Heart left ventricle (tissue), 13 donors: ENCODE measurements around the gene SPTLC2.

Experiments used
- POLR2A ChIP-seq, 2 donors: fragments of 450-650 bp; IDR thresholded peaks; one replicate each; pipeline ENCODE4 v1.6.1; 2017; ENCODE audit warnings: antibody characterized with exemption in 2 of 2, mild to moderate bottlenecking in 2 of 2, moderate library complexity in 2 of 2
- TF ChIP-seq, protein P1 (sequence below), 12 donors: fragments of 200-600 bp; sonication (generic) in 4 of 12; IDR thresholded peaks; one replicate each; pipeline versions ENCODE4 v1.5.0 to v1.8.0; 2018 to 2022; ENCODE audit warnings: antibody characterized with exemption in 12 of 12, mild to moderate bottlenecking in 5 of 12
- donor health status: ischemic (EF 13 %, LVEDD 7.1; RV severe dilation, severe dysfunction).
- donor health status: DM: no; HTN: yes; CAD: no.
- donor health status: DM: no; HTN: no; CAD: no.
- donor health status: ischemic (EF 25% LVEDD 6.9; RV normal size, moderate dysfunction).
- donor health status: ischemic (EF 25% LVEDD 5.7; RV mildly dilated, moderate dysfunction).
- donor health status: ischemic (EF 35%, LVEDD 5.7; RV mildly dilated, moderate dysfunction).
- donor health status: nonischemic (EF 11% LVEDD 7.7; RV severe dilation, severe dysfunction).
- donor health status: DM: yes; HTN: yes; CAD: no.
- donor health status: PGD.
- donor health status: ischemic (EF 29% LVEDD 5.4; RV normal size, mild dysfunction).
- donor health status: nonischemic (EF 23%, LVEDD 6.1; RV moderate dilation, normal function).

DNA sequence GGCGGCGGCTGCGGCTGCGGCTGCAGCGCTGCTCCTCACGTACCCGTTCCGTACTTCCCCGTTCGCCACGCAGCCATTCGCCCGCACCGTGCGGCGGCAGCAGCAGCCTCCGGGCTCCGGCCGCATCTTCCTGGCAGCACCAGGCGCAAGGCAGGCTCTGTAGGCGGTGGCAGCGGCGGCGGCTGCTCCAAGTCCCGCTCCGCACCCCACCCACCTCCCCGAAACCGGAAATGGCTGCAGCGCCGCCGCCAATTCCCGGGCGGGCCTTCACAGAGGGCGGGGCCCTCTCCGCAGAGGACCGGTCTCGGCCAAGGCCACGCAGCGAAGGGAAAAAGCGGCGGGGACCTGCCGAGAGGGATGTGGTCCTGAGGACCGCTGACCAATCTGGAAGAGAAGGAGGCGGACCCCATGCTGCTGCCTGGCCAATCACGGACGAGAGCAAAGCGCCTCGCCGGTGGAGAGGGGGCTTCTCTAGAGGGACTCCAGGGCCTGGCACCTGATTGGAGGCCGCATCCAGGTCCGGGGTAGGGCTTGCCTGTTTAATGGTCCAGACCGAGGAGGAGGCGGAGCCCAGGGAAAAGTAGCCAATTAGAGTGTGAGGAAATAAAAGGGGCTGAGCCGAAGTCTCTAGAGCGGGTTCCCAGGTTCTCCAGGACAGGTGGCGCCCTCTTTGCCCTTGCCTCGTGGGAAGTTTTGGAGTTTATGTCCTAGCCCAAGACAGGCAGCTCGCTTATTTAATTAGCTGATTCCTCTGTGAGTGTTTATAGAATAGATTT is at the start of gene SPTLC2:
- TF ChIP-seq, protein P1, sequence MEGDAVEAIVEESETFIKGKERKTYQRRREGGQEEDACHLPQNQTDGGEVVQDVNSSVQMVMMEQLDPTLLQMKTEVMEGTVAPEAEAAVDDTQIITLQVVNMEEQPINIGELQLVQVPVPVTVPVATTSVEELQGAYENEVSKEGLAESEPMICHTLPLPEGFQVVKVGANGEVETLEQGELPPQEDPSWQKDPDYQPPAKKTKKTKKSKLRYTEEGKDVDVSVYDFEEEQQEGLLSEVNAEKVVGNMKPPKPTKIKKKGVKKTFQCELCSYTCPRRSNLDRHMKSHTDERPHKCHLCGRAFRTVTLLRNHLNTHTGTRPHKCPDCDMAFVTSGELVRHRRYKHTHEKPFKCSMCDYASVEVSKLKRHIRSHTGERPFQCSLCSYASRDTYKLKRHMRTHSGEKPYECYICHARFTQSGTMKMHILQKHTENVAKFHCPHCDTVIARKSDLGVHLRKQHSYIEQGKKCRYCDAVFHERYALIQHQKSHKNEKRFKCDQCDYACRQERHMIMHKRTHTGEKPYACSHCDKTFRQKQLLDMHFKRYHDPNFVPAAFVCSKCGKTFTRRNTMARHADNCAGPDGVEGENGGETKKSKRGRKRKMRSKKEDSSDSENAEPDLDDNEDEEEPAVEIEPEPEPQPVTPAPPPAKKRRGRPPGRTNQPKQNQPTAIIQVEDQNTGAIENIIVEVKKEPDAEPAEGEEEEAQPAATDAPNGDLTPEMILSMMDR (IDR thresholded peaks at IDR 0.05), result peak in 4 of 12 donors; percentile 9 to 34 (median 24)
- TF ChIP-seq POLR2A (IDR thresholded peaks at IDR 0.05), result peak in 1 of 2 donors; percentile 82
